IMR-90 (cell line): Measurements from ENCODE around the gene CLSTN1. TPM values are rescaled to one million over a fixed set of nuclear protein-coding genes. Genes with fewer than 3 reads are reported as not detected.

Experiments used
- ATAC-seq: fragments of 200-7000 bp; cut with Tn5 transposase; 2 replicates; pipeline ENCODE4 v1.9.1; 2020; ENCODE audit warnings: low read depth, mild to moderate bottlenecking, moderate library complexity
- BruUV-seq: library from RNA; stranded (reverse); fragments of 400-500 nt; replicated peaks from 2 replicates; lab custom pipeline; 2021; lab: Mats Ljungman, UMichigan
- CTCF ChIA-PET: fragments of 300-600 bp; formaldehyde crosslinking; extraction: SDS; loops from one replicate; lab custom pipeline; 2021; ENCODE audit warnings: antibody characterized with exemption; lab: Yijun Ruan, JAX
- POLR2A ChIA-PET: fragments of 300-600 bp; sonication (Branson Sonifier 250); formaldehyde crosslinking; loops from one replicate; lab custom pipeline; 2022; ENCODE audit warnings: antibody characterized with exemption; ENCODE audit not compliant: unreplicated experiment; lab: Charles Lee
- DNase-seq: peaks from one replicate; pipeline ENCODE4 v3.0.0; 2013
- H2AFZ ChIP-seq: replicated peaks from 2 replicates; pipeline ENCODE3; 2013; ENCODE audit warnings: low read length, mild to moderate bottlenecking; ENCODE audit not compliant: poor library complexity
- H2AK5ac ChIP-seq: 2 replicates; pipeline ENCODE4 v1.6.1; 2013; ENCODE audit warnings: low read depth, low read length, inconsistent platforms
- H2AK9ac ChIP-seq: replicated peaks from 2 replicates; pipeline ENCODE3; 2013; ENCODE audit warnings: mild to moderate bottlenecking, low read depth, low read length, moderate library complexity; ENCODE audit not compliant: poor library complexity
- H2BK120ac ChIP-seq: 2 replicates; pipeline ENCODE4 v1.6.1; 2013; ENCODE audit warnings: low read depth, low read length, inconsistent platforms
- H2BK15ac ChIP-seq: 3 replicates; pipeline ENCODE4 v1.6.1; 2013; ENCODE audit warnings: low read depth, low read length, inconsistent platforms
- H2BK20ac ChIP-seq: 2 replicates; pipeline ENCODE4 v1.6.1; 2013; ENCODE audit warnings: low read depth, mild to moderate bottlenecking, inconsistent platforms, low read length, moderate library complexity
- H2BK5ac ChIP-seq: 2 replicates; pipeline ENCODE4 v1.6.1; 2013; ENCODE audit warnings: mild to moderate bottlenecking, low read depth, low read length, inconsistent platforms; ENCODE audit not compliant: poor library complexity, severe bottlenecking
- H3K14ac ChIP-seq: replicated peaks from 2 replicates; pipeline ENCODE4 v1.6.1; 2013; ENCODE audit warnings: low read depth, low read length, inconsistent platforms
- H3K18ac ChIP-seq: 2 replicates; pipeline ENCODE4 v1.6.1; 2013; ENCODE audit warnings: low read depth, low read length, control low read depth
- H3K23ac ChIP-seq: 2 replicates; pipeline ENCODE4 v1.6.1; 2013; ENCODE audit warnings: low read depth, low read length, inconsistent platforms
- H3K27ac ChIP-seq: 2 replicates; pipeline ENCODE4 v1.5.1; 2013; ENCODE audit warnings: mild to moderate bottlenecking, control low read depth, low read length; ENCODE audit not compliant: insufficient read depth
- H3K27me3 ChIP-seq: 2 replicates; pipeline ENCODE4 v1.6.1; 2013; ENCODE audit warnings: low read length; ENCODE audit not compliant: control insufficient read depth, insufficient read depth
- H3K36me3 ChIP-seq: 2 replicates; pipeline ENCODE4 v1.6.1; 2013; ENCODE audit warnings: low read length, mixed read lengths; ENCODE audit not compliant: control insufficient read depth, insufficient read depth
- H3K4ac ChIP-seq: 2 replicates; pipeline ENCODE4 v1.6.1; 2013; ENCODE audit warnings: low read depth, low read length, inconsistent platforms
- H3K4me1 ChIP-seq: 2 replicates; pipeline ENCODE4 v1.6.1; 2013; ENCODE audit warnings: low read length, mixed read lengths; ENCODE audit not compliant: control insufficient read depth, insufficient read depth
- H3K4me2 ChIP-seq: 2 replicates; pipeline ENCODE4 v1.6.1; 2013; ENCODE audit warnings: low read depth, mild to moderate bottlenecking, control low read depth, low read length, moderate library complexity
- H3K4me3 ChIP-seq: 2 replicates; pipeline ENCODE4 v1.5.1; 2013; ENCODE audit warnings: low read depth, mild to moderate bottlenecking, control low read depth, low read length, moderate library complexity; ENCODE audit not compliant: insufficient read depth
- H3K56ac ChIP-seq: 2 replicates; pipeline ENCODE4 v1.6.1; 2013; ENCODE audit warnings: low read length, inconsistent platforms; ENCODE audit not compliant: insufficient read depth; ENCODE audit errors: extremely low read depth
- H3K79me1 ChIP-seq, 2 experiments: 2 replicates each; pipeline ENCODE4 v1.6.1; 2013; ENCODE audit warnings: low read length in 2 of 2, inconsistent platforms in 1 of 2, low read depth in 1 of 2
- H3K9ac ChIP-seq: 2 replicates; pipeline ENCODE4 v1.6.1; 2013; ENCODE audit warnings: low read depth, low read length, control low read depth
- H3K9me1 ChIP-seq: 2 replicates; pipeline ENCODE4 v1.6.1; 2013; ENCODE audit warnings: low read length, inconsistent platforms; ENCODE audit not compliant: insufficient read depth
- H3K9me3 ChIP-seq: 2 replicates; pipeline ENCODE4 v1.6.1; 2013; ENCODE audit warnings: low read length; ENCODE audit not compliant: control insufficient read depth, insufficient read depth
- H4K20me1 ChIP-seq: 2 replicates; pipeline ENCODE4 v1.6.1; 2013; ENCODE audit warnings: low read length, inconsistent platforms; ENCODE audit not compliant: insufficient read depth
- H4K5ac ChIP-seq: 2 replicates; pipeline ENCODE4 v1.6.1; 2013; ENCODE audit warnings: mild to moderate bottlenecking, low read depth, low read length, control low read depth
- H4K8ac ChIP-seq, 2 experiments: 2 replicates each; pipeline ENCODE4 v1.6.1; 2013; ENCODE audit warnings: low read depth in 2 of 2, low read length in 2 of 2, control low read depth in 1 of 2, inconsistent platforms in 1 of 2
- H4K91ac ChIP-seq: 2 replicates; pipeline ENCODE4 v1.6.1; 2013; ENCODE audit warnings: low read depth, low read length, inconsistent platforms; ENCODE audit not compliant: insufficient read depth
- ELK1 ChIP-seq: fragments of 150-350 bp; IDR thresholded peaks from 2 replicates; pipeline ENCODE4 v1.6.1; 2016; ENCODE audit warnings: low read depth, mild to moderate bottlenecking, low read length, moderate library complexity, borderline replicate concordance
- MAFK ChIP-seq: IDR thresholded peaks from 2 replicates; pipeline ENCODE4 v1.6.1; 2012; ENCODE audit warnings: low read depth, low read length, improper control_type of control experiment
- NFE2L2 ChIP-seq: fragments of 150-350 bp; IDR thresholded peaks from 2 replicates; pipeline ENCODE4 v1.6.1; 2016; ENCODE audit warnings: low read depth, mild to moderate bottlenecking, low read length
- POLR2A ChIP-seq: IDR thresholded peaks from 2 replicates; pipeline ENCODE4 v1.6.1; 2012; ENCODE audit warnings: mild to moderate bottlenecking, low read depth, low read length
- RAD21 ChIP-seq: IDR thresholded peaks from 2 replicates; pipeline ENCODE4 v1.6.1; 2012; ENCODE audit warnings: low read length, improper control_type of control experiment
- WGBS, 2 experiments: methylation state at CpG; one replicate each; pipeline versions ENCODE4 v1.1.5 to v1.1.7; 2013; ENCODE audit warnings: missing lambda C conversion rate in 2 of 2; ENCODE audit not compliant: insufficient read length in 1 of 2; ENCODE audit errors: extremely low coverage in 2 of 2; 5-methylcytosine and 5-hydroxymethylcytosine counted together
- dilution Hi-C: fragments of 300-500 bp; cut with HindIII; formaldehyde crosslinking; loops from one replicate; pipeline ENCODE4 v1.14.3; 2018; ENCODE audit warnings: low sequenced_read_pairs; ENCODE audit not compliant: unreplicated experiment
- in situ Hi-C: fragments of 300-500 bp; cut with MboI; formaldehyde crosslinking; loops from 3 replicates; pipeline ENCODE4 v1.14.3; 2019; ENCODE audit warnings: low sequenced_read_pairs, inconsistent platforms, mixed read lengths
- intact Hi-C: fragments of 100-400 bp; cut with micrococcal nuclease; formaldehyde crosslinking; loops from 2 replicates; pipeline ENCODE4 v1.10.0; 2022
- polyA plus RNA-seq, 3 experiments: library from polyadenylated mRNA; depleted of rRNA; stranded (reverse); fragments of >200 nt; gene quantifications; 2 replicates each; pipeline ENCODE4 v1.2.3, GENCODE V29; 2012; ENCODE audit warnings: low replicate concordance in 1 of 3
- total RNA-seq: library from RNA; depleted of rRNA; stranded (reverse); fragments of >200 nt; gene quantifications from 2 replicates; pipeline ENCODE4 v1.2.3, GENCODE V29; 2012

Gene CLSTN1
- total and polyA plus RNA-seq, 2 of the 4 experiments (the other 2 are of a cell fraction): 30.1 to 72.2 TPM

- H2BK5ac ChIP-seq: no peak overlapping the region
- no peak overlapping the region for H3K4me2 ChIP-seq
- H4K20me1 ChIP-seq: peaks cover 24% of the 10 kb centered on the region
- H2AK5ac ChIP-seq: no peak overlapping the region
- ATAC-seq (no peak), DNase-seq (no peak)
- no peak overlapping the region for H2BK15ac ChIP-seq
- WGBS, 2 experiments: 94% methylated on average over 5 of the region's 20 CpGs; no CpG with 5 or more reads in 1 of the 2 experiments
- in situ Hi-C loops: no loop called here
- no peak overlapping the region for H4K8ac ChIP-seq
- no peak overlapping the region for H4K91ac ChIP-seq
- H3K18ac ChIP-seq: no peak overlapping the region
- no peak for TF ChIP-seq ELK1
- no peak for TF ChIP-seq NFE2L2
- TF ChIP-seq POLR2A: no peak
- TF ChIP-seq MAFK: no peak
- no peak for TF ChIP-seq RAD21
- ChIA-PET CTCF (interaction anchor here (0.6 to 1.2 kb wide), 3 partner anchors 10 to 974 kb away, joined by 3 to 6 read pairs (median 4); no protein-coding TSS in a partner anchor), POLR2A (no interaction called here)
- BruUV-seq: no TSS peak
- no peak overlapping the region for H3K27ac ChIP-seq
- dilution Hi-C loops: no loop called here
- H2BK20ac ChIP-seq: no peak overlapping the region
- H3K4me3 ChIP-seq: no peak overlapping the region
- H2AK9ac ChIP-seq: no peak overlapping the region
- H3K4ac ChIP-seq: no peak overlapping the region
- peaks cover 27 to 56% of the 10 kb centered on the region in 2 experiments for H3K79me1 ChIP-seq
- no peak overlapping the region for H2BK120ac ChIP-seq
- H3K4me1 ChIP-seq: peaks cover 2% of the 10 kb centered on the region; the same call in 1 of the 2 replicates
- H3K23ac ChIP-seq: no peak overlapping the region
- H3K27me3 ChIP-seq: no peaks in the 10 kb centered on the region
- H3K14ac ChIP-seq: no peak overlapping the region
- no peak overlapping the region for H2AFZ ChIP-seq
- no peaks in the 10 kb centered on the region for H3K9me3 ChIP-seq
- H3K56ac ChIP-seq: no peak overlapping the region
- peaks cover 3% of the 10 kb centered on the region for H3K9me1 ChIP-seq
- no peak overlapping the region for H4K5ac ChIP-seq
- intact Hi-C loops: no loop called here
- peaks cover 10% of the 10 kb centered on the region for H3K36me3 ChIP-seq
- H3K9ac ChIP-seq: no peak overlapping the region
These were observed 48.8 kb downstream of the CLSTN1 start for GRCh38 chr1:9774712-9775679.
